GM12874 (cell line): ENCODE measurements around the gene SREBF2.

Experiments used
- TF ChIP-seq, protein P1 (sequence below): IDR thresholded peaks from 2 replicates; pipeline ENCODE4 v1.5.1; 2011; ENCODE audit warnings: low read depth, mild to moderate bottlenecking, control low read depth, low read length, moderate library complexity; ENCODE audit not compliant: insufficient read depth

SREBF2 gene

DNA sequence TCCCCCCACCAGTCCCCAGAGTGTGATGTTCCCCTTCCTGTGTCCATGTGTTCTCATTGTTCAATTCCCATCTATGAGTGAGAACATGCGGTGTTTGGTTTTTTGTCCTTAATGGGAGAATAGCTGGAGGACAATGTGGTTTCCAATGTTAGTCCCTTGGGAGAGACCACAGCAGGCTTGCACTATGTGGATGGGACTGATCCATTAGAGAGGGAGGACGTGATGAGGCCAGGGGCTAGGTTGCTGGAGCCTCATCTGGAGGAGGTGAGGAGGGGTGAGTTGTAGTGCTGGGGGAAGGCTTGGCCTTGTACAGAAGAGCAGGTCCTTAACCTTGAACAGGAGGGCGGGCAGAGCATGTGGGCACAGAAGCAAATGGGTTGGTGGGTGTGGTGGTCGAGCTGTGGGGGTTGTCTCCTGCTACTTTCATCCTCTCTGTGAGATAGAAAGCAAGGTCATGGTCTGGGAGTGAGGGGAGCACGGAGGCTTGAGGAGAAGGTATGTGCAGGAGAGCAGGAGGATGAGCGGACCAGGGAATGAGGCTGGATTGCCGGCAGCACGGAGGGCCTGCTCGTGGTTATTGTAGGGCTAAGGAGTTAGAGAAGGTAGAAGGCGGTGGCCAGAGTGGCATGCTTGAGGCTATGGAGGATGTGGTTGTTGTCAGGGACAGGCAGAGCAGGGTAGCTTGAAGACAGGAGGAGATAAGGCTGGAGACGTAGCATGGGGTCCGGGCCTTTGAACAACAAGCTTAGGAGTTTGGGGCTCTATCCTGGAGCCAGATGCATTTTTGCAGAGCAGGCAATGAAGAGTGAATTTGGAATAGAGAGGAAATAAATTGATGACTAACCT, 11.2 kb upstream of the SREBF2 start:
- TF ChIP-seq, protein P1, sequence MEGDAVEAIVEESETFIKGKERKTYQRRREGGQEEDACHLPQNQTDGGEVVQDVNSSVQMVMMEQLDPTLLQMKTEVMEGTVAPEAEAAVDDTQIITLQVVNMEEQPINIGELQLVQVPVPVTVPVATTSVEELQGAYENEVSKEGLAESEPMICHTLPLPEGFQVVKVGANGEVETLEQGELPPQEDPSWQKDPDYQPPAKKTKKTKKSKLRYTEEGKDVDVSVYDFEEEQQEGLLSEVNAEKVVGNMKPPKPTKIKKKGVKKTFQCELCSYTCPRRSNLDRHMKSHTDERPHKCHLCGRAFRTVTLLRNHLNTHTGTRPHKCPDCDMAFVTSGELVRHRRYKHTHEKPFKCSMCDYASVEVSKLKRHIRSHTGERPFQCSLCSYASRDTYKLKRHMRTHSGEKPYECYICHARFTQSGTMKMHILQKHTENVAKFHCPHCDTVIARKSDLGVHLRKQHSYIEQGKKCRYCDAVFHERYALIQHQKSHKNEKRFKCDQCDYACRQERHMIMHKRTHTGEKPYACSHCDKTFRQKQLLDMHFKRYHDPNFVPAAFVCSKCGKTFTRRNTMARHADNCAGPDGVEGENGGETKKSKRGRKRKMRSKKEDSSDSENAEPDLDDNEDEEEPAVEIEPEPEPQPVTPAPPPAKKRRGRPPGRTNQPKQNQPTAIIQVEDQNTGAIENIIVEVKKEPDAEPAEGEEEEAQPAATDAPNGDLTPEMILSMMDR = no peak

DNA sequence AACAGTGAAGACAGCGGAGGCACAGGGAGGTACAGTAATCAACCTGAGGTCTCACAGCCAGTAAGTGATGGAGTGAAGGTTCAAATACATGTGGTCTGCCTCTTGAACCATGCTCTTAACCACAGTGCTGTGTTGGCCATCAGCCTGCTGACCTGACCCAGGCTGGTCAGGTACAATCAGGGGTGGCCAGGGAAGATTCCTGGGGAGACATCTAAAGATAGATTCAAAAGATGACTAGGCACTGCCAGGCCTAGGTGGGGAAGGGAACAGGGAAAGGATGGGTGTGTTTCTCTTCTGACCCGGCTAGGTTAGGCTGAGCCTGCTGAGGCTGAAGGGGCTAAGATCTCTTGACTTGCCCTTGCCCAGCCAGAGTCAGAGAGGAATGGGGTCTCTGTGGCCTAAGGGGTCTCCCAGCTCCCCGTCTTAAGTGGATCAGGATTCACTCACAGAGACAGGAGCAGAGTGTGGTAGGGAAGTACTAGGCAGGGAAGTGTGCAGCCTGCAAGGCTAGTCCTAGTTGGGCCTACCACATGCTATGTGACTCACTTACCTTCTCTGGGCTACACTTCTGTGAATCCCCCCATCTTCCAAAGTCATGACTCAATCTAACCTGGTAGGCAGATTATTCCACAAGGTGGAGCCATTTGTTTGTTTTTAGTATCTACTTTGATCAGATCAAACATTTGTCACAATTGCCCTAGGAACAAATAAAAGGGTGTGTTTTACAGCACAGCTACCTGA, 10.4 kb upstream of the SREBF2 start:
- TF ChIP-seq, protein P1 = no peak; the same call in 1 of the 2 replicates

DNA sequence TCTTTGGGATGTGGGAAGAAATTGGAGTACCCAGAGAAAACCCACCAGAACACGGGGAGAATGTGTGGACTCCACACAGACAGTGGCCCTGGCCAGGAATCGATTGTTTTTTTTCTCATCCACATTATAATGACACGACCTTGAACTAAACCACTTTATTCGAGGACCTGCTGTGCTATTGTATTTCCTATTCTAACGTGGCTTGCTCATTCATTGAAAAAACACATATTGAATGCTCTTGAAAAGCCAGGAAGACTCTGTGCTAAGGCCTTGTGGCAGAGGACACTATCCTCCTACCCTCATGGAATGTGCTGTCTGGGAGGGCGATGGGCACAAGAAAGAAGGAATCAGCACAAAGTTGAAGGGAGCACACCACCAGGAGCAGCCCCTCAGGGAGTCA, 9.1 kb upstream of the SREBF2 start:
- TF ChIP-seq, protein P1 = no peak

DNA sequence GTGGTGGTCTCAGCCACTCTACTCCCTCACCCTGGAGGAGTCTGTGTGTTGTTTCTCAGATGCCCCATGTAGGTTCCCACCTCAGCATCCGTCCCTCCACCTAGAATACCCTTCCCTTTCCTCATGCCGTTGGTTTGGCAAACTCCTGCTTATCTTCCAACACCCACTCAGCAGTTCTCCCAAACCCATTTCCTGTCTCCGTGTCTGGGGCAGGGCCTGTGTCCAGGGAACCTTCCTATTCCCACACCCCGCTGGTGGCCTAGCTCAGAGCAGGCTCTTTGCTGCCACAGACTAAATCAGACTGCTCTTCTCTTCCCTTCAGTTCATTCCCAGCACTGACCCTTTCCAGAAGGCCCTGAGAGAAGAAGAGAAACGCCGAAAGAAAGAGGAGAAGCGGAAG, 7.5 kb upstream of the SREBF2 start:
- TF ChIP-seq, protein P1 = no peak

DNA sequence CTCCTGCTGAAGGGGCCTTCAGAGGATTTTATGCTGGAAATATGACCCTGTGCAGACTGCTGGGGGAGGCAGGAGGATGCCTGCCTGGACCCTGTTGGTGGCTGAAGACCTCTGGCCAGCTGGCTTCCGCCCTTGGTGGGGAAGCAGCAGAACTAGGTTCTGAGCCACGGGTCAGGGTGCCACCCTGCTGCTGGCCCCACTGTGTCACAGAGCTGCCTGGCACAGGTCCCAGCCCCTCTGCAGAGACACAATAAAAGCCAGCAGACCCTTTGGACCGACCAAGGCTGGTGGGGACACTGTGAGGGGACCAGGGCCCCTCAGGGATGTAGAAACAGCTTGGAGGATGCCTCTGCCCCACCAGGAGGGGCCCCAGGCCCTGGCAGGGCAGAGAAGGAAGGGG, 6.9 kb upstream of the SREBF2 start:
- TF ChIP-seq, protein P1 = no peak

DNA sequence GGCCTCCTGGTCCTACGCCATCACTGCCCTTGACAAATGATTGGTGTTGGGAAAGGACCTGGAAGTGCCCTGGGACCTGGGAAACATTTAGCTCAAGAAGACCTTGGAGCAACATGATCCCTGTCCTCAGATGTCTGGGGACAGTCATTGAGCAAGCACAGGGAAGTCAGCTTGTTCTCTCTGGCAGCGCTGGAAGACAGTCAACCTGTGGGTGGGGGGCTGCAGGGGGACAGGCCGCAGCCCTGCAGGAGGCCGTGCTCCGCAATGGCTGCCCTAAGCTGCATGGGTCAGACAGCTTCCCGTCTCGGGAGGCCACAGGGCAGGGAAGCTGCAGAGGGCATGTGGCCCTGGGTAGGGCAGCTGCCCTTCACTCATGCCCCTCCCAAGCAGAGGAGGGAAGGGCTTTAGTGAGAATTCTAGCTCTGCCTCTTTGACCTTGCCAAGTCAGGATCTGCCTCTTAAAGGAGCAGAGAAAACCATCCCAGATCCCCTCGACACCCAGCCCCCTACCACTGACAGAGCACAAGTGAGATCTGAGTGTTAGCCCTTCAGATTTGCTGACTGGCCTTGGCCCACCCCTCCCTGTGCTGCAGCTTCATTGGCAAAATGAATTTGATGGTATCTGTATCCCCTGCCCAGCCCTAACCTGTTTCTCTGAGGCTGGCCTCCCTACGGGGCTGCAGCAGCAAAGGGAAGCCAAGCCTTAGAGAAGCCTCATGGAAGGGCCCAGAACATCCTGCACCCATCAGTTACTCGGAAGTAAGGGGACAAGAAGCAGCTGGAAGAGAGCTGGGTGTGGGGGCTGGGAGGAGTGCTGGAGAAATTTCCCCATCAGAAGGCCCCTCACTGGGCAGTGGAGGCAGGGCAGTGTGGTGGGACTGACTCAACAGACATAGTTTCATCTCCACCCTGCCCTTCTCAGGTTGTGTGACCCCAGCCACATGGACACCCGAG, 6.2 kb upstream of the SREBF2 start:
- TF ChIP-seq, protein P1 = no peak
